ENCODE results near the gene TSKU. TPM values are rescaled to one million over a fixed set of nuclear protein-coding genes. Genes with fewer than 3 reads are reported as not detected.

The TSKU gene
- polyA plus RNA-seq, 1 of the 3 experiments (the other 2 are of a cell fraction) = 20.7 TPM

DNA sequence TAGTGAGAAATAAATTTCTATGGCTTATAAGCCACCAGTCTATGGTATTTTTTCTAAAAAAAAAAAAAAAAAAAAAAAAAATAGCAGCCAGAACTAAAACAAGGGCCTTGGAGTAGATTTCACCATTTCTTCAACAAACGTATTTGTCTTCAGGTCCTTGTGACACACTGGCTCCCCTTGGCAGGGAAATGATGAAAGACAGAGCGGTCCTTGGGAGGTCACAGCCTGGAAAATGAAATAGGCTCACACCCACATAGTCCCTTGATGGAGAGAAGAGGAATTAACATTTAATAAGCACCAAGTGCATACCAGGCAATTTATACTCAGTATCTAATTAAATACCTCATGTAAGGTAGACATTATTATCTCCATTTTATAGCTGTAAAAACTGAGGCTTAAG, 51.9 kb downstream of the TSKU start (continued):
- TF ChIP-seq FOXM1 (IDR thresholded peaks at IDR 0.05; ENCODE audit: low read depth) = no peak

DNA sequence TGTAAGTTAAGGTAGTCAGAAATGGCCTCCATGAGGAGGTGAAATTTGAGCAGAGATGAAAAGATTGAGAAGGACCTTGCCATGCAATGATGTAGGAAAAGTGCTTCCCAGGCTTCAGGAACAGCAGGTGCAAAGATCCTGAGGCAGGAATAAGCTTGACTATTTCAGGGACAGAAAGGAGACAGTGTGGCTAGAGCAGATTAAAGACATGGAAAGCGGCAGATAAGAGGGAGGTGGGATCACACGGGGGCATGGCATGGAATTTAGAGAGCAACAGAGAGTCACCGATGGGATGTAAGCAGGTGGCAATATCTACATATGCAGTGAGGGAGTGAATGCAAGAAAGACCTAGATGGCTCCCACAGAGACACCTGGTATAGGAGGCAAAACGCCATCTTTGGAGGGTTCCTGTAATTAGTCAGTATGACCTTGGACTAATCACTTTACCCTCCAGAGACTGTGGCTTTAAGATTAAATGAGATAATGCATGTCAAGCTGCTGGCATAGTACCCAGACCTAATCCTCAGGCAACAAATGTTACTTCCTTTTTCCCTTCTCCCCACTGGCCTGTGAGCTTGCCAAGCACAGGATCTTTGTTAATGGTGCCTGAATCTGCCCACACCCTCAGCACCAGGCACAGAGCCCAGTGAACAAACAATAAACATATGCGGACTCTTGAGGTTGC, 52.9 kb downstream of the TSKU start:
- no peaks in the 10 kb centered on the region for H3K9me3 ChIP-seq
- no peaks in the 10 kb centered on the region for H3K36me3 ChIP-seq (replicated peaks in 1 of 2; ENCODE audit: control insufficient read depth in 1 of 2, insufficient read depth in 2 of 2, low read length in 1 of 2)
- no peak for TF ChIP-seq FOSL2 (IDR thresholded peaks at IDR 0.05; ENCODE audit: borderline replicate concordance, low read depth)
- TF ChIP-seq FOXJ3 (CRISPR knock-in tag; IDR thresholded peaks at IDR 0.05) = no peak
- TF ChIP-seq EP300 (IDR thresholded peaks at IDR 0.05; ENCODE audit: borderline replicate concordance in 1 of 2, low read depth in 1 of 2, low read length in 1 of 2) = no peak
- TF ChIP-seq GATA2 (CRISPR knock-in tag; IDR thresholded peaks at IDR 0.05) = no peak
- TF ChIP-seq SIN3A (IDR thresholded peaks at IDR 0.05; ENCODE audit: borderline replicate concordance, low read depth, low read length) = no peak
- no peak for TF ChIP-seq RCOR1 (IDR thresholded peaks at IDR 0.05; ENCODE audit: low read length)
- no peak for TF ChIP-seq TEAD4 (IDR thresholded peaks at IDR 0.05; ENCODE audit: borderline replicate concordance, insufficient read depth)
- no peak for TF ChIP-seq YY1 (IDR thresholded peaks at IDR 0.05; ENCODE audit: low read depth)
- no peak for TF ChIP-seq MXI1 (IDR thresholded peaks at IDR 0.05; ENCODE audit: low read depth, low read length)
- no peak for TF ChIP-seq MEF2A (IDR thresholded peaks at IDR 0.05; ENCODE audit: borderline replicate concordance, low read depth)
- no peak for TF ChIP-seq RFX5 (IDR thresholded peaks at IDR 0.05; ENCODE audit: low read length)
- no peak for TF ChIP-seq RAD21 (IDR thresholded peaks at IDR 0.05; ENCODE audit: low read length)
- TF ChIP-seq NFIC (IDR thresholded peaks at IDR 0.05; ENCODE audit: borderline replicate concordance) = no peak
- TF ChIP-seq TCF12 (IDR thresholded peaks at IDR 0.05) = no peak
- no peak for TF ChIP-seq REST (IDR thresholded peaks at IDR 0.05; ENCODE audit: low read depth, low read length)
- no peak for TF ChIP-seq ELF1 (IDR thresholded peaks at IDR 0.05)
- no peak for TF ChIP-seq NRF1 (IDR thresholded peaks at IDR 0.05; ENCODE audit: low read depth, low read length)
- no peak for TF ChIP-seq CHD2 (IDR thresholded peaks at IDR 0.05; ENCODE audit: low read length, partially characterized antibody)
- TF ChIP-seq FOXM1 (IDR thresholded peaks at IDR 0.05; ENCODE audit: low read depth) = no peak
- TF ChIP-seq PBX3 (IDR thresholded peaks at IDR 0.05) = no peak
- H3K9me2 ChIP-seq = no peaks in the 10 kb centered on the region
- no peaks in the 10 kb centered on the region for H3F3A ChIP-seq (replicated peaks; ENCODE audit: insufficient read depth)
- no peak for DNase-seq
- no peaks in the 10 kb centered on the region for H4K20me1 ChIP-seq (ENCODE audit: insufficient read depth)
- CTCF ChIA-PET = interaction anchor here (1.0 to 2.9 kb wide), 2 partner anchors 12 to 102 kb away, joined by 3 to 10 read pairs; no protein-coding TSS in a partner anchor
- 59% methylated on average over 5 of the region's 5 CpGs for WGBS (ENCODE audit: low lambda C conversion rate)
- H3K9ac ChIP-seq = no peak overlapping the region
- H3K79me2 ChIP-seq (ENCODE audit: insufficient read depth) = no peaks in the 10 kb centered on the region
- H3K27ac ChIP-seq (ENCODE audit: low read depth in 2 of 2, low read length in 1 of 2) = no peak overlapping the region
- no peak overlapping the region for H3K4me2 ChIP-seq
- no peak overlapping the region for H3K4me3 ChIP-seq (ENCODE audit: low read depth in 2 of 2, low read length in 1 of 2)
- POLR2A ChIA-PET = no interaction called here
- H3K4me1 ChIP-seq (ENCODE audit: control insufficient read depth in 1 of 2, insufficient read depth in 2 of 2, low read depth in 1 of 2, low read length in 1 of 2) = peaks cover under 1 to 15% of the 10 kb centered on the region in 2 experiments; a peak in 2 of 4 replicates
- no peak overlapping the region for H2AFZ ChIP-seq (ENCODE audit: low read depth)
- peaks cover 38% of the 10 kb centered on the region; the same call in 1 of the 2 replicates for H3K27me3 ChIP-seq (ENCODE audit: insufficient read depth)

Measured in SK-N-SH (cell line).